ENCODE measurements around the gene ORMDL2. TPM values are rescaled to one million over a fixed set of nuclear protein-coding genes. Genes with fewer than 3 reads are reported as not detected.

Gene ORMDL2
- total RNA-seq, 1 donor from 2014 or later, result 33.3 TPM

DNA sequence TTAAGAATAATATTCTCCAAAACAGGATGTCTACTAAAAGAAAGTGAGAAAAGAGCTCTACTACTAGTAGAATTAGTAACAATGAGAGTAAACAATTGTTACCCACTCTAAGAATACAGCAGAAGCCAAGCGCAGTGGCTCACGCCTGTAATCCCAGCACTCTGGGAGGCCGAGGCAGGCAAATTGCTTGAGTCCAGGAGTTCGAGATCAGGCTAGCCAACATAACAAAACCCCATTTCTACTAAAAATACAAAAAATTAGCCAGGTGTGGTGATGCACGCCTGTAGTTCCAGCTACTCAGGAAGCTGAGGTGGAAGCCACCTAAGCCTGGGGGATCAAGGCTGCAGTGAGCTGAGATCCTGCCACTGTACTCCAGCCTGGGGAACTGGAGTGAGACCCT is 6.9 kb downstream of the ORMDL2 start:
- DNase-seq (ENCODE audit: low read depth, low spot score), result no peak
- no peak overlapping the region for H3K27ac Mint-ChIP-seq (ENCODE audit: unreplicated experiment)
- no peaks in the 10 kb centered on the region for H3K9me3 Mint-ChIP-seq
- peaks cover 43% of the 10 kb centered on the region for H3K4me1 Mint-ChIP-seq
- peaks cover 16% of the 10 kb centered on the region for H3K36me3 Mint-ChIP-seq (ENCODE audit: low read depth)
- TF ChIP-seq, protein P1, sequence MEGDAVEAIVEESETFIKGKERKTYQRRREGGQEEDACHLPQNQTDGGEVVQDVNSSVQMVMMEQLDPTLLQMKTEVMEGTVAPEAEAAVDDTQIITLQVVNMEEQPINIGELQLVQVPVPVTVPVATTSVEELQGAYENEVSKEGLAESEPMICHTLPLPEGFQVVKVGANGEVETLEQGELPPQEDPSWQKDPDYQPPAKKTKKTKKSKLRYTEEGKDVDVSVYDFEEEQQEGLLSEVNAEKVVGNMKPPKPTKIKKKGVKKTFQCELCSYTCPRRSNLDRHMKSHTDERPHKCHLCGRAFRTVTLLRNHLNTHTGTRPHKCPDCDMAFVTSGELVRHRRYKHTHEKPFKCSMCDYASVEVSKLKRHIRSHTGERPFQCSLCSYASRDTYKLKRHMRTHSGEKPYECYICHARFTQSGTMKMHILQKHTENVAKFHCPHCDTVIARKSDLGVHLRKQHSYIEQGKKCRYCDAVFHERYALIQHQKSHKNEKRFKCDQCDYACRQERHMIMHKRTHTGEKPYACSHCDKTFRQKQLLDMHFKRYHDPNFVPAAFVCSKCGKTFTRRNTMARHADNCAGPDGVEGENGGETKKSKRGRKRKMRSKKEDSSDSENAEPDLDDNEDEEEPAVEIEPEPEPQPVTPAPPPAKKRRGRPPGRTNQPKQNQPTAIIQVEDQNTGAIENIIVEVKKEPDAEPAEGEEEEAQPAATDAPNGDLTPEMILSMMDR (conservative IDR thresholded peaks at IDR 0.05), result no peak
- H3K27me3 Mint-ChIP-seq (ENCODE audit: low read depth), result no peaks in the 10 kb centered on the region
- H3K4me3 Mint-ChIP-seq, result peak overlapping the region; percentile 20

DNA sequence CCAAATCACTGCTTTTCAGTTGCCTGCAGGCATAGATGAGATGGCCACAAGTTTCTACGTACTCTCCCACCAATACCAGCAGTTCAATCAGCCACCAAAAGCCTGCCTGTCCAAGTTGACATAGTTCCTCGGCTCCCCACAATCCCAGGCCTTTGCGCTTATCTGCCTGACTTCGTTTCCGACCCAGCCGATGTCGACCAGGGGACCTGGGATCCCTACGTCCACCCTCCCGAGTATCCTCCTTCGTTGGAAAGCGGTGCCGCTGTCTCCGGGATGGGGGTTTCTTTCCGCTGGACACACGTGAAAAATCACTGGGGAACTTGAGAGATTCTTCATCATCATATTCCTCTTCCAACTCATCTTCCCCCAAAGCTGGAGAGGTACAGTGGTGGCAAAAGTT is 10.0 kb downstream of the ORMDL2 start:
- TF ChIP-seq, protein P1 (conservative IDR thresholded peaks at IDR 0.05), result no peak
- H3K27me3 Mint-ChIP-seq (ENCODE audit: low read depth), result no peaks in the 10 kb centered on the region
- peak overlapping the region; percentile 91 for H3K27ac Mint-ChIP-seq (ENCODE audit: unreplicated experiment)
- H3K4me3 Mint-ChIP-seq, result peak overlapping the region; percentile 99
- peaks cover 11% of the 10 kb centered on the region for H3K36me3 Mint-ChIP-seq (ENCODE audit: low read depth)
- peaks cover 67% of the 10 kb centered on the region for H3K4me1 Mint-ChIP-seq
- no peaks in the 10 kb centered on the region for H3K9me3 Mint-ChIP-seq
- DNase-seq (ENCODE audit: low read depth, low spot score), result no peak

GRCh38 chr12:55828357-55828756 is 10.5 kb downstream of the ORMDL2 start:
- Mint-ChIP-seq H3K36me3 (ENCODE audit: low read depth) (peaks cover 11% of the 10 kb centered on the region), H3K4me3 (peak overlapping the region; percentile 99), H3K9me3 (no peaks in the 10 kb centered on the region), H3K27ac (ENCODE audit: unreplicated experiment) (peak overlapping the region; percentile 91), H3K27me3 (ENCODE audit: low read depth) (no peaks in the 10 kb centered on the region), H3K4me1 (peaks cover 62% of the 10 kb centered on the region)
- DNase-seq (ENCODE audit: low read depth, low spot score), result no peak
- TF ChIP-seq, protein P1 (conservative IDR thresholded peaks at IDR 0.05), result no peak

- Mint-ChIP-seq H3K36me3 (ENCODE audit: low read depth) (peaks cover 11% of the 10 kb centered on the region), H3K4me1 (peaks cover 56% of the 10 kb centered on the region), H3K27ac (ENCODE audit: unreplicated experiment) (peak overlapping the region; percentile 99), H3K27me3 (ENCODE audit: low read depth) (no peaks in the 10 kb centered on the region), H3K4me3 (peak overlapping the region; percentile 99), H3K9me3 (no peaks in the 10 kb centered on the region)
- peak; percentile 59 for DNase-seq (ENCODE audit: low read depth, low spot score)
- TF ChIP-seq, protein P1 (conservative IDR thresholded peaks at IDR 0.05), result no peak
Measured at GRCh38 chr12:55829967-55830600, 12.2 kb downstream of the ORMDL2 start.

DNA sequence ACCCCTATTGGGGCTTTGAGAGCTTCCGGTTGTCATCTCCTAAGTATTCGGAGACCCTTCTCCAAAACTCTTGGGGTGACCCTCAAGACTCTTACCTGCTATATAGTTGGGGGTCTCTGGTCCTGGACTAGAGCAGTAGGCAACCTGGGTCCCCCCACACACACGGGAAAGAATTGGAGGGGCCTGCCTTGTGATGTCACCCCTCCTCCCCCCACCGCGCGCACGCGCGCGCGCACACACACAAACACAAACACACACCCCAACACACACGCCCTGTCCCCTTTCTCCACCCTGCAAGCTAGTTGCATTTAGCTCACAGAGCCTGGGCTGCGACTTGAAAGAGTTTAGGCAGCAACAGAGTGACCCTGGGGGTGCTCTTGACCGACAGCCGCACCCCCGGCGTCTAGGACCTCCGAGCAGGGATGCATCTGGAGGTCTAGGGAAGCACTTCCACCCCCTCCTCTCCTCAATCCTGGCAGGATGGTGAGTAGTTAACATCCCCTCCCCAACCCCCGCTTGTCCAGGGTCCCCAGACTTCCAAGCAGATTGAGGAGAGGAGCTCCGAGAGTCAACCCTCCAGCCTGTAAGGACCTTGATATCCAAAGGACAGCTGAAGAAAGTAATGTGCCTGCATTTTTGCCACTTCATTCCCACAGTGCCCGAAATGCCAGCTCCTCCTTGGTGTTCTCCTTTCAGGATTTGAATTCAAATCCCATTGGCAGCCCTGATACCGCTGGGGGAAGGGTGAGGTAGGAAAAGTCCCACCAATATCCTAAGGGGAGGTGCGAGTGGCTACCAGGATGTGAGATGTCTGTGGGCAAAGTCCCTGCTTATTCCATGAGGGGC is 13.0 kb downstream of the ORMDL2 start:
- H3K4me3 Mint-ChIP-seq, result peak overlapping the region; percentile 99
- H3K4me1 Mint-ChIP-seq, result peaks cover 53% of the 10 kb centered on the region
- H3K9me3 Mint-ChIP-seq, result no peaks in the 10 kb centered on the region
- TF ChIP-seq, protein P1 (conservative IDR thresholded peaks at IDR 0.05), result no peak
- peak overlapping the region; percentile 99 for H3K27ac Mint-ChIP-seq (ENCODE audit: unreplicated experiment)
- peak; percentile 62 for DNase-seq (ENCODE audit: low read depth, low spot score)
- peaks cover 11% of the 10 kb centered on the region for H3K36me3 Mint-ChIP-seq (ENCODE audit: low read depth)
- H3K27me3 Mint-ChIP-seq (ENCODE audit: low read depth), result no peaks in the 10 kb centered on the region
